ENCODE data around the gene FUT4.
"Not testable (repeated sequence)": the region's sequence is repeated elsewhere in the genome, so short reads cannot be mapped to it uniquely, and the experiment has no call there.

FUT4 gene

GRCh38 chr11:94568200-94568599 lies 24.5 kb downstream of the FUT4 start:
- no peak for DNase-seq

- DNase-seq, result no peak
Observed at GRCh38 chr11:94568717-94569116, 25.0 kb downstream of the FUT4 start.

- DNase-seq, result not testable (repeated sequence)
Observed at GRCh38 chr11:94572975-94573374, 29.3 kb downstream of the FUT4 start.

GRCh38 chr11:94574193-94574961 lies 30.7 kb downstream of the FUT4 start:
- no peak for DNase-seq

GRCh38 chr11:94576306-94576705 lies 32.6 kb downstream of the FUT4 start:
- DNase-seq, result no peak

GRCh38 chr11:94577841-94578240 lies 34.1 kb downstream of the FUT4 start:
- DNase-seq, result no peak

GRCh38 chr11:94581926-94582325 lies 38.2 kb downstream of the FUT4 start:
- no peak for DNase-seq

GRCh38 chr11:94583213-94583865 lies 39.6 kb downstream of the FUT4 start:
- DNase-seq, result peak; percentile 78

GRCh38 chr11:94583866-94584500 lies 40.3 kb downstream of the FUT4 start:
- peak; percentile 60 for DNase-seq

- DNase-seq, result no peak
Observed at GRCh38 chr11:94584978-94585377, 41.3 kb downstream of the FUT4 start.

- DNase-seq, result no peak
Observed at GRCh38 chr11:94585399-94585798, 41.7 kb downstream of the FUT4 start.

- no peak for DNase-seq
Observed at GRCh38 chr11:94586546-94586945, 42.8 kb downstream of the FUT4 start.

- DNase-seq, result no peak
Observed at GRCh38 chr11:94586978-94587377, 43.3 kb downstream of the FUT4 start.

- no peak for DNase-seq
Observed at GRCh38 chr11:94588366-94588942, 44.7 kb downstream of the FUT4 start.

- DNase-seq, result no peak
Observed at GRCh38 chr11:94590352-94591041, 46.8 kb downstream of the FUT4 start.

GRCh38 chr11:94593030-94593429 lies 49.3 kb downstream of the FUT4 start:
- no peak for DNase-seq

GRCh38 chr11:94595076-94595475 lies 51.4 kb downstream of the FUT4 start:
- DNase-seq, result no peak

- DNase-seq, result no peak
Observed at GRCh38 chr11:94597896-94598295, 54.2 kb downstream of the FUT4 start.

All from NCI-H2227 treated with DMSO at 0.1 percent for 48 hours (cell line).